Osteoblast (primary cell): Measurements from ENCODE around the gene DYSF. TPM values are rescaled to one million over a fixed set of nuclear protein-coding genes. Genes with fewer than 3 reads are reported as not detected.

ENCODE experiments used
- DNase-seq: peaks from one replicate; pipeline ENCODE4 v3.0.0; 2011; ENCODE audit warnings: low spot score, mixed read lengths; ENCODE audit not compliant: insufficient read length; ENCODE audit errors: missing footprints
- H2AFZ ChIP-seq: 2 replicates; pipeline ENCODE4 v1.6.0; 2011; ENCODE audit warnings: mild to moderate bottlenecking, low read length
- H3K27ac ChIP-seq: 2 replicates; pipeline ENCODE4 v1.5.1; 2011; ENCODE audit warnings: mild to moderate bottlenecking, low read depth, low read length, moderate library complexity
- H3K27me3 ChIP-seq: 2 replicates; pipeline ENCODE4 v1.6.0; 2012; ENCODE audit warnings: mild to moderate bottlenecking, control low read depth, inconsistent platforms, low read length, moderate library complexity; ENCODE audit not compliant: insufficient read depth
- H3K36me3 ChIP-seq: 2 replicates; pipeline ENCODE4 v1.5.1; 2011; ENCODE audit warnings: mild to moderate bottlenecking, low read length, control low read depth, moderate library complexity; ENCODE audit not compliant: insufficient read depth
- H3K4me1 ChIP-seq: 2 replicates; pipeline ENCODE4 v1.5.1; 2011; ENCODE audit warnings: mild to moderate bottlenecking, low read length, control low read depth, moderate library complexity; ENCODE audit not compliant: insufficient read depth
- H3K4me2 ChIP-seq: 2 replicates; pipeline ENCODE4 v1.6.0; 2011; ENCODE audit warnings: mild to moderate bottlenecking, low read length; ENCODE audit not compliant: insufficient read depth
- H3K4me3 ChIP-seq: fragments of 200-600 bp; sonication (generic); 3 replicates; pipeline ENCODE4 v1.5.1; 2012; ENCODE audit warnings: mild to moderate bottlenecking, low read length, inconsistent platforms; ENCODE audit not compliant: insufficient read depth
- H3K79me2 ChIP-seq: 2 replicates; pipeline ENCODE4 v1.6.0; 2012; ENCODE audit warnings: mild to moderate bottlenecking, low read length, control low read depth, inconsistent platforms; ENCODE audit not compliant: insufficient read depth
- H3K9me3 ChIP-seq: 2 replicates; pipeline ENCODE4 v1.5.1; 2011; ENCODE audit warnings: low read depth, low read length, control low read depth
- H4K20me1 ChIP-seq: 2 replicates; pipeline ENCODE4 v1.6.0; 2012; ENCODE audit warnings: mild to moderate bottlenecking, low read length, control low read depth; ENCODE audit not compliant: insufficient read depth
- total RNA-seq: library from RNA; depleted of rRNA; stranded (reverse); fragments of >200 nt; gene quantifications from 2 replicates; pipeline ENCODE4 v1.2.3, GENCODE V29; 2012
- TF ChIP-seq, protein P1 (sequence below): IDR thresholded peaks from 2 replicates; pipeline ENCODE4 v1.5.1; 2011; ENCODE audit warnings: mild to moderate bottlenecking, low read depth, low read length, moderate library complexity; ENCODE audit errors: extremely low read depth

Gene DYSF
- total RNA-seq, 1 donor = 4.3 TPM

DNA sequence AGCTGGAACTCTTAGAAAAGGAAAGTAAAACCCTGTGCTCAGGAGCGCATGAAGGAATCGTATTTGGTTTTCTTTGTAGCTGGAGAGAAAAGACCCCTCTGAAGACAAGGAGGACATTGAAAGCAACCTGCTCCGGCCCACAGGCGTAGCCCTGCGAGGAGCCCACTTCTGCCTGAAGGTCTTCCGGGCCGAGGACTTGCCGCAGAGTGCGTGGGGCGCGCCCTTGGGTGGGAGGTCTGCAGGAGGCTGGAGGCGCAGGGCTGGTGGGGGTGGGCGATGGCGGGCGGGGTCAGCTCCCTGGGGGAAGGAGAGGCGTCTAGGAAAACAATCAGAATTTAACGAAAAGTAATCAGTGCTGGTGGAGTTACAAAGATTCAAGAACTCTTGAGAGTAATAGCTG lies 72.8 kb downstream of the DYSF start:
- TF ChIP-seq, protein P1, sequence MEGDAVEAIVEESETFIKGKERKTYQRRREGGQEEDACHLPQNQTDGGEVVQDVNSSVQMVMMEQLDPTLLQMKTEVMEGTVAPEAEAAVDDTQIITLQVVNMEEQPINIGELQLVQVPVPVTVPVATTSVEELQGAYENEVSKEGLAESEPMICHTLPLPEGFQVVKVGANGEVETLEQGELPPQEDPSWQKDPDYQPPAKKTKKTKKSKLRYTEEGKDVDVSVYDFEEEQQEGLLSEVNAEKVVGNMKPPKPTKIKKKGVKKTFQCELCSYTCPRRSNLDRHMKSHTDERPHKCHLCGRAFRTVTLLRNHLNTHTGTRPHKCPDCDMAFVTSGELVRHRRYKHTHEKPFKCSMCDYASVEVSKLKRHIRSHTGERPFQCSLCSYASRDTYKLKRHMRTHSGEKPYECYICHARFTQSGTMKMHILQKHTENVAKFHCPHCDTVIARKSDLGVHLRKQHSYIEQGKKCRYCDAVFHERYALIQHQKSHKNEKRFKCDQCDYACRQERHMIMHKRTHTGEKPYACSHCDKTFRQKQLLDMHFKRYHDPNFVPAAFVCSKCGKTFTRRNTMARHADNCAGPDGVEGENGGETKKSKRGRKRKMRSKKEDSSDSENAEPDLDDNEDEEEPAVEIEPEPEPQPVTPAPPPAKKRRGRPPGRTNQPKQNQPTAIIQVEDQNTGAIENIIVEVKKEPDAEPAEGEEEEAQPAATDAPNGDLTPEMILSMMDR = no peak
- Histone ChIP-seq H3K4me1 (no peaks in the 10 kb centered on the region), H3K36me3 (no peaks in the 10 kb centered on the region)

DNA sequence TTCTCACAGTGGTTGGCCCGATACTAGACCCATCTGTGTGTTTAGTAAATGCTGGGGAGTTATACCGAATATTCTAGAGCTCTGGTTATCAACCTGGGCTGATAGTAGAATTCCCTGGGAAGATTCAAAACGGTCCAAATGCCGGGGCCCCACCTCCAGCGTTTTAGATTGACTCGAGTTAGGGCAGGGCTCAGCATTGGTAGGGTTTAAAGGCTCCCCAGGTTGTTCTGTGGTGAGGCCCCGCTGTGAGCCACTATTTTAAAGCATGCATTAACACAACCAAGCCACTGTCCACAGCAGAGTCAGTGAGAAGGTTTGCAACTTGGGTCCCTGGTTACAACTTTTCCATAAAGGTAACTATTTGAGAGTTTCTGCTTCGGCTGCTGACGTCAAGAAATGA lies 73.6 kb downstream of the DYSF start:
- Histone ChIP-seq H2AFZ (no peak overlapping the region), H3K27ac (no peak overlapping the region), H4K20me1 (no peaks in the 10 kb centered on the region), H3K4me3 (no peak overlapping the region), H3K36me3 (no peaks in the 10 kb centered on the region), H3K4me1 (peaks cover 6% of the 10 kb centered on the region), H3K9me3 (no peaks in the 10 kb centered on the region), H3K4me2 (no peak overlapping the region), H3K79me2 (no peaks in the 10 kb centered on the region), H3K27me3 (peaks cover 21% of the 10 kb centered on the region)
- no peak for DNase-seq
- TF ChIP-seq, protein P1 = no peak

More for the DNA sequence above, 72.8 kb downstream of the DYSF start:
- H3K4me2 ChIP-seq = no peak overlapping the region
- H4K20me1 ChIP-seq = no peaks in the 10 kb centered on the region
- no peak overlapping the region for H2AFZ ChIP-seq
- H3K4me3 ChIP-seq = no peak overlapping the region
- no peak overlapping the region for H3K27ac ChIP-seq
- no peak for DNase-seq
- H3K27me3 ChIP-seq = peaks cover 24% of the 10 kb centered on the region
- H3K79me2 ChIP-seq = no peaks in the 10 kb centered on the region
- no peaks in the 10 kb centered on the region for H3K9me3 ChIP-seq

DNA sequence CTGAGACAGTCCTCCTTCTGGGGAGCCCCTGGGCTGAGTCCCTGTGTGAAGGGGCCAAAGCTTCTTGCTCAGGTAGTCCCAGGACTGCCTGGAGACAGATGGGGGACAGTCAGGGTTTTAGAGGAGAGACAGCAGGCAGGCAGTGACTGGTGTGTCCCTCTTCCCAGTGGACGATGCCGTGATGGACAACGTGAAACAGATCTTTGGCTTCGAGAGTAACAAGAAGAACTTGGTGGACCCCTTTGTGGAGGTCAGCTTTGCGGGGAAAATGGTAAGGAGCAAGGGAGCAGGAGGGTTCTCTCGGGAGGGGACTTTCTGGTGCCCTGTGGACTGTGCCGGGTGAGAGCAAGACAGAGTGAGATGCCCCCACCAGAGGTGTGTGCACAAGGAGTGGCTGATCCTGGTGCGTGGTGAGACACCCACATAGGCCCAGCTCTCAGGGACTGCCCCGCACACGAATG lies 74.8 kb downstream of the DYSF start:
- Histone ChIP-seq H3K4me3 (no peak overlapping the region), H3K4me2 (no peak overlapping the region), H3K4me1 (peaks cover 6% of the 10 kb centered on the region), H2AFZ (no peak overlapping the region), H3K27ac (no peak overlapping the region), H3K36me3 (no peaks in the 10 kb centered on the region), H4K20me1 (no peaks in the 10 kb centered on the region), H3K27me3 (peaks cover 19% of the 10 kb centered on the region), H3K9me3 (no peaks in the 10 kb centered on the region), H3K79me2 (no peaks in the 10 kb centered on the region)
- DNase-seq = no peak
- TF ChIP-seq, protein P1 = no peak

DNA sequence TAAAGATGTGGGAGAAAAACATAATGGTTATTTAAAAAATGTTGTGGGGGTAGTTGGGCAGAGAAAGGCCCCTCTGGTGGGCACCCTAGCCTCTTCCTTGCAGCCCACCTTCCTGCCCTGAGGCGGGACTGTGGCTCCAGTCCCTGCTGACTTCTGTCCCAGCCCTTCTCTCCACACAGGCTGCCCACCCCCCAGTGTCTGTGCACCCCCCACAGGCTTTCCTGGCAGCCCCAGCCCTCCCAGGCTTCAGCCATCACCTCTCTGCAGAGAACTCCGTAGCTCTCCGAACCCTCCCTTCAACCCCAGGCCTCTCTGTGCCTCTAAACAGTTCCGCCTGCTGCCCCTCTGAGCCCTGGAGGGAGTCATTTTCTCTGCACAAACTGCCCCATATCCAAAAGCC lies 75.4 kb downstream of the DYSF start:
- peak; percentile 74 for DNase-seq
- H3K4me2 ChIP-seq = no peak overlapping the region
- no peak overlapping the region for H3K4me3 ChIP-seq
- no peaks in the 10 kb centered on the region for H3K36me3 ChIP-seq
- H3K27me3 ChIP-seq = peaks cover 19% of the 10 kb centered on the region
- no peak overlapping the region for H3K27ac ChIP-seq
- TF ChIP-seq, protein P1 = no peak
- no peaks in the 10 kb centered on the region for H4K20me1 ChIP-seq
- H3K79me2 ChIP-seq = no peaks in the 10 kb centered on the region
- peaks cover 6% of the 10 kb centered on the region for H3K4me1 ChIP-seq
- no peaks in the 10 kb centered on the region for H3K9me3 ChIP-seq
- no peak overlapping the region for H2AFZ ChIP-seq
